Measurements from ENCODE around the gene SMPX.

SMPX gene

DNA sequence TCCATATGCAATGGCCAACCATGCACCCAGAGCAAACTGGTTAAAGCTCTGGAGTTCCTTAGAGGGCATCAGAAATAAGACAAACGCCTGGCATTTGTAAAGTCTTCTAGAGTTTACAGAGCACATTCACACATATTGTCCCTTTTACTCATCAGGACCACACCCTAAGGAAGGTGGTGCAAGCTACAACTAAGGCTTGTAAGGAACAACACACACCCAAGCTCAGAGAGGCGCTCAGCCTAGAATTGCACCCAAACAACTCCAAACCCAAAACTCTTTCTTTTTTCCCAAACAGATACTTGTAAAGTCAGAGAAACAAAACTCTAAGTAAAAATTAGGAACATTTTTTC lies 46.1 kb downstream of the SMPX start:
- DNase-seq (ENCODE audit: low read depth), result no peak

DNA sequence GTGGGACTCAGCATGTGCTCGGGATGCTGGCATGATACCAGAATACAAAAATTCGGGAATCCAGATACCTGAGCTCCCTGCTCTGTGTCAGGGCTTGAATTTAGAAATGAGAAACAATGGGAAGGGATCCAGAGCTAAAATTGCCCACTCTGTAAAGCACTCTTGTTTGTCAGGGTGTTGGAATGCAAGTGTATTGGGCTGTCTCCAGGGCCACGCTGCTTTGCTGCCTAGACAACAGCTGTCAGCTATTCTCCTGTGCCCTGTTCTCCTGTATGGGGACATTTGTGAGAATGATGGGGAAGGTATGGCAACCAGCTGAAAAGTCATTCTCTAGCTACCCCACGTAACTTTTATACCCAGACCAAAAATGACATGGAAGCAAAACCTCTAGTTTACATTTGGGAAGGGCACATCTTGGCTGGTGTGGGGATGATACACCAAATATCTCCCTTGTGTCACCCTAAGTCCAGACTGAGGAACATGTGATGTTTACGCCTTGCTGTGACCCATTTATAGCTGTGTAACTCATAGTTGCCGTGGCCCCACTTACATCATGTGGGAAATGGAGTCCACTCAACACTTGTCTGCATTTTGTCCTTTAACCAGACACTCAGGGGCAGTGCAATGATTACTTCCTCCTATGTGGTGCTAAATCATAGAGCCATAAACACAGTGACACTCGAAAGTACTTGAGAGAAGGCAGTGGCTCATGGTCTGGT lies 46.6 kb downstream of the SMPX start:
- no peak for DNase-seq (ENCODE audit: low read depth)

DNA sequence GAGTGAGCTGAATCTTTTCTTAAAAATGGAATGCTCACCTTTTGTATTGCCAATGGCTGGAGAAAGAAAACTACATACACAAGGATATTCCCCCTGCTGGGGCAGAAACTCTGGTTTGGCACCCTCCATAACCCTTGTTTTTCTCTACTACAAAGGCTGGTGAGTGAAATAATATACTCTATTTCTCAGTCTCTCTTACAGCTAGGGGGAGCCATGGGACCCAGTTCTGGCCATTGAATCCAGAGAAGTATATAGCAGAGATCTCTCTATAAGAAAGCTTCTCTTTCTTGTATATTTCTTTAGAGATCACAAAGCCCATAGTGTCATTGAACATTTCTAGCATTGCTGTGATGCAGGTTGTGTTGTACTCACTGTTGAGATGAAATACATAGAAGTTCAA lies 49.8 kb downstream of the SMPX start:
- no peak for DNase-seq (ENCODE audit: low read depth)

DNA sequence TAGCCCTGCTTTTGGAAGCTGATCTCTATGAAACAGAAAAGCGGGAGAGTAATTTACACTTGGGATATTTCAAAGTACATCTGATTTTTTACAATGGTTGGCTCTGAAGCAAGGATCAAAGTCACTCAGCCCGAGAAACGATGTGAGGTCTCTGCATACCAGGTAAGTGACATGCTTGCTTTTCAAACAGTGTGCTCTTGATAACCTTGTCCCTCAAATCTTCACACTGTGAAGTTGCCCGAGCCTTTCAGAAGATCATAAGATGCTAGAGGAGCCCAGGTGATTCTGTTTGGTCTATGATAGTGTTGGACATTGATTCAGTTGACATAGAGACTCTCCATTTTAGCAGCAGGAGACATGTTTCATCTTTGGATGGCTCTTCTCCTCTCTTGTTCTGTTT lies 52.7 kb downstream of the SMPX start:
- DNase-seq (ENCODE audit: low read depth), result no peak

DNA sequence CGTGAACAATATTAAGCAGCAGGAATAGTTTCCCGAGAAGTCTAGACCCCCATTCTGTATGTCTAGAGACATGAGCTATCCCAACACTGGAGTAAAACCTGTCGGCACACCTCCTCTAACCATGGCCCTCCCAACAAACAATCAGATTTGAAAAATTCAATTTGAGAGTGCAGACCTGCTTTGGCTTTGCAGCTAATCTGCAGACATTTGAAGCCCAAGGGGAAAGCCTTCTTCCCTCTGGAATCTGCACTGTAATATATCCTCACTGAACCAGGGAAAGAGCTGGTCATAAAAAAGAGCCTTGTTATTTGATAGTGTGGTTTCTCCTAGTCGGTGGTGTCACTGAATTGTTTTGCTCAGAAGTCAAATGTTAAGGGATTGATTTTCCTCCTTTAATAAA lies 55.2 kb downstream of the SMPX start:
- DNase-seq (ENCODE audit: low read depth), result no peak

DNA sequence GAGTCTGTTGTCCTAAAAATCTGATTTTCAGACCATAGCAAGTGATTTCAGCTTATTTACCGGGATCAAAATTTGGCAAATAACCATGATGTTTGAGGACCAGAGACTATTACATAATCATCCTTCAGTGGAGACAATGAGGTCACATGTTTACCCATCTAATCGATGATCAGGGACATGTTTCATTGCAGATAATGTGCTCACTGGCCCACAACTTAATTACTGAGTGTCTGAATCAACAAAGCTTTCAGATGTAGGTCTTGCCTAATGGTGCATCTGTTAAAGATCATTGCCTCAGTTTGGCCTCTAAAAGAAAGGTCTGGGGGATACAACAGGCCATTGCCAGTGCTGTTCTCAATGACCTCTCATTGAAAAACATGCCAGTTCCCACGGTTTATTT lies 56.9 kb downstream of the SMPX start:
- DNase-seq (ENCODE audit: low read depth), result no peak

DNA sequence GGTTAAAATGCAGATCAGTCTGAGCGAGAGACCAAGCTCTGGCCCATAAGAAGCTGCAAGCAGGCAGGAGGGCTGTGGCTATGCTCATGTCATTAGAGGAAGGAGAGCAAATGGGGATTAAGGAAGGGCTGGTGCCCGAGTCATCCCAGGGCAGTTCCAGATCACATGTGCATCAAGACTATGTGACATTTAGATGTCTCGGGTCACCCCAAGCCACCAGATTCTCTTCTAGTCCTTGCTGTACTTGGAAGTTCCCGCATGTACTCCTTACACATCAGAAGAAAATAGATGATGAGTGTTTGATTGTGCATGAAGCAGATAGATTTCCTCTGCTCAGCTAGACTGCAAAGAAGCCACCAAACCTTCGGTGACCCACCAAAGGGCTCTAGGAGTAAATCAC lies 57.6 kb downstream of the SMPX start:
- DNase-seq (ENCODE audit: low read depth), result no peak

DNA sequence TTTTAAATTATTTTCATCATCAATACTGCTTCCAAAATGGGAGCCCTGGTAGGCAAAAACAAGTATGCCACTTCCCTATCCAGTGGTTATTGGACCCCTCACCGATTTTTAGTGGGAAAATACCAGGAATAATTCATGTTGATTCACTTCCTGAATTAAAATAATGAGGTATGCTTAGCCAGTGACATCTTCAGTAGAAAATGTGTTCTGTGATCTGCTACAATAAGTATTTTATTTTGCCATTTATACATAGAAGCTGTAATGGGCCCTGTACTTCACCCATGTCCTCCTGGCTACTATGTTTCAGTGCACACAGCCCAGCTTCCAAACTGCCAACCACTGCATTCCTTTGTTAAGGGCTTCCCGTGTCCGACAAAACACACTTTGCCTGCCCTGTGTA lies 58.8 kb downstream of the SMPX start:
- DNase-seq (ENCODE audit: low read depth), result no peak

DNA sequence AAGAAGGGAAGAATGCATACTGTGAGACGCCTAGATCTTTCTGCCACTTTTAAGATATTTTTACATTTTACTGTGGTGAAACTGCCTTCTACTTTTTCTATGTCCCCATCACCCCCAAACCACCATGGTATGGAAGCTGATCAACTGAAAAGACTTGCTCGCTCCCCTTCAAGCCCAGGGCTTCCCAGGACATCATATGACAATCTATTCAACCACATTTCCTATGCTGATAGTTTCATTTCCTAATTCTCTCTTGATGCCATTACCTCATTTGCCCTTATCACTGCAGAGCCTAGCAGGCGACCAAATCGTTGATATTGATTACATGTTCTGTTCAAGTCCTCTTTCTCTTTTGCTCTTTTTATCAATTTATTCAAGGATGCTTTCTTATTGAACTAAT lies 59.6 kb downstream of the SMPX start:
- no peak for DNase-seq (ENCODE audit: low read depth)

DNA sequence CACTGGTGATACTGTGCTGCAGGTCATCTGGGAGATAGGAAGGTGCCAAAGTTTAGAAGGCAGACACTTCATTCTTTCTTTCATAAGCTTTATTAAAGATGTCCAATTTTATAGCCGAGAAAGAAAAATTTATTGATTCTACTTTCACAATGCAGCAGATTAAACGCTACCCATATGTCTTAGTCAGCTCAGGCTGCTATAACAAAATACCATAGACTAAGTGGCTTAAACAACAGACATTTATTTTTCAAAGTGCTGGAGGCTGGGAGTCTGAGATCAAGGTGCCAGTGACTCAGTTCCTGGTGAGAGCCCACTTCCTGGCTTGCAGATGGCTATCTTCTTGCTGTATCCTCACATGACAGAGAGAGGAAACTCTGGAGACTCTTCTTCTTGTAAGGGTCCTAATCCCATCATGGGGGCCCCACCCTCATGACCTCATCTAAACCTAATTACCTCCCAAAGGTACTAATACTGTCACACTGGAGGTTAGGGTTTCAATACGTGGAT lies 66.4 kb downstream of the SMPX start:
- no peak for DNase-seq (ENCODE audit: low read depth)

DNA sequence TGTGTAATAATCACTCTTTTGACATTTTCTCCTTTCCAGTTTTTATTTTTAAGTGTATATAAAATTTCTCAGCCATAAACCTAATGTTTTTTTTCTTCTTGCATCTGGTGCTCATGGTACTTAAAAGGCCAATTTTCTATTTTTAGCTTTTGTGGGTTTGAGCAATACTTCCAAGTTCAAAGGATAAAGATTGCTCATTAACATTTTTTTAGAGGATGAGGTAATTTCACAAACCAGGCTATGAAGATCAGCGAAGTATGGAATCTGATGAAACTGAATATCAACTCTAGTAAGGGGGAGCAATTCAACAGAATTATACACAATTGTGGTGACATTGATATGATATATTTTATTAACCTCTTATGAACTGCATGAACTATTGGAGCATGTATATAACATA lies 74.0 kb downstream of the SMPX start:
- no peak for DNase-seq (ENCODE audit: low read depth)

DNA sequence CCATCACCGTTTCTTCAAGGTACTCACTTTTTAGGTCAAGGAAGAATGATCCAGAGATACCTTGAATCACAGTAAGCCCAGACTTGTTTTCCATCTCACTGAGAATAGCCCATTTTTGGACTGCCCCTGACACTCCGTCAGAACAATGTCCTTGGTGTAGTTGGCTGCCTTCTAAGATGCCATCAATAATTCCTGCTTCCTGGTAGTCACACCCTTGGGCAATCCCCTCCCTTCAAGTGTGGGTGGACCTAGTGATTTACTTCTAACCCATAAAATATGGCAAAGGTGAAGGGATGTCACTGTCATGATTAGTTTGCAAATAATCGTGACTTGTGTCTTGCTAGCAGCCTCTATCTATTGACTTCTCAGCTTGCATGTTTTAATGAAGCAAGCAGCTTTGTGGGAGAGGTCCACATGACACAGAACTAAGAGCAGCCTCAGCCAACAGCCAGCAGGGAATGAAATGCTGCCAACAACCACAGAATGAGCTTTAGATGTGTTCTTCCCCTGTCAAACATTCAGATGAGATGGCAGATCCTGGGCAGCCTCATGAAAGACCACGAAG lies 79.8 kb downstream of the SMPX start:
- DNase-seq (ENCODE audit: low read depth), result no peak

DNA sequence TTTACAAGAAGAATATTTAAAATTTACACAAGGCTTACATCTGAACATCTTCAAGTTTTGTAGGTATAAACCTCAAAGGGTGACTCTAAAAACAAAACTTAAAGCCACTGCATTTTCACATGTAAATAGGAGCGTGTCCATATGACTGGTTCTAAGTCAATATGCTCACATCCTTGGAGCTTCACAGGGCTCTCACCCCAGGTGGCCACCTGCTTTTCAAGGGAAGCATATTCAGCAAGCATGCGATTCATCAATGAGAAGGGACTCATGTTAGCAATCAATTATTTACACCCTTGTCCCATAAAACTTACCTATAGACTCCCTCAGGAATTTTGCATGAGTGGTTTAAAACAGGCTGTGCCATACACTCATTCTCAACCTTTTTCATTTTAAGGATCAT lies 82.0 kb downstream of the SMPX start:
- no peak for DNase-seq (ENCODE audit: low read depth)

DNA sequence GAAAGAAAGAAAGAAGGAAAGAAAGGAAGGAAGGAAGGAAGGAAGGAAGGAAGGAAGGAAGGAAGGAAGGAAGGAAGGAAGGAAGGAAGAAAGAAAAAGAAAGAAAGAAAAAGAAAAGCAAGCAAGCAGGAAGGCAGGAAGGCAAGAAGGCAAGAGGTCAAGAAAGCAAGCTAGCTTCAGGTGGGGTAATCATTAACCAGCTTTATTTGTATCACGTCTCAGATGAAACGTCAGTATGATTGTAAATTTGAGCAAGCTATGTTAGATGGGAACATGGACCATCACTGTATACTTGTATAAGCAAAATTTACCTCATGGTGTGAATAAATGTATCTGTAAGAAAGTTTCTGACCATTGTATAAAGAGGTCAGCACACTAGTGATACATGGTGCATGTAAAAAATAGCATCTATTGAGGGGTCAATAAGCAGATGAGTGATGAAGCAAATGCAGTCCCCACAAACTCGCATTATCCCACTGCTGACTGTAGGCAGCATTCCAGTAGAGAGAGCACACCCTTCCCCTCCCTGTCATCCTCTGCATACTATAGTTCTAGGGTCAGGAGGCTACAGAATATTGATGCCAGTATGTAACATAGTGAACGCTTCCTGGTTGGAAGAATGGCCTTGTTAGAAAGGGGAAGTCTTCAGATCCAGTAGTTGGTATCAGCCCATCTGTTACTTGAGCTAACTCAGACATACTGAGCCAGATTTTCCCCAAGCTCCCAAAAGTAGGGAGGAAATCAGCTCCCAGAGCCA lies 83.3 kb downstream of the SMPX start:
- no peak for DNase-seq (ENCODE audit: low read depth)

DNA sequence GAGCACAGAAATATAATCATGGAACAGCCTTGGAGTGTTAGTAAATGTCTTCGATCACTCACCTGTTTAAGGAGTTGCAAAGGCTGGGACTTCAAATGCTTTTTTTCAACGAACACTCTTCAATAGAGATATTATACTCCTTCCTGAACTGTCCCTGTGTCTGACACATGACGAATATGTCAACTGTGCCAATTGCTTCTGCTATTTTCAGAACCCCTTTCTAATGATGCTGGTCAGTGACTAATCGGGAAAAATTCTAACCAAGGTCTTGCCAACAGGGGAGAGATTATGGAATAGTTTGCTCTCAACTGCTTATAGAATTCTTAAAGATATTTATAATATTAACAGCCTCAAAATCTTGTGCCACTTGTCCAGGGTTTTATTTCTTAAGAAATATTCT lies 91.2 kb downstream of the SMPX start:
- no peak for DNase-seq (ENCODE audit: low read depth)

DNA sequence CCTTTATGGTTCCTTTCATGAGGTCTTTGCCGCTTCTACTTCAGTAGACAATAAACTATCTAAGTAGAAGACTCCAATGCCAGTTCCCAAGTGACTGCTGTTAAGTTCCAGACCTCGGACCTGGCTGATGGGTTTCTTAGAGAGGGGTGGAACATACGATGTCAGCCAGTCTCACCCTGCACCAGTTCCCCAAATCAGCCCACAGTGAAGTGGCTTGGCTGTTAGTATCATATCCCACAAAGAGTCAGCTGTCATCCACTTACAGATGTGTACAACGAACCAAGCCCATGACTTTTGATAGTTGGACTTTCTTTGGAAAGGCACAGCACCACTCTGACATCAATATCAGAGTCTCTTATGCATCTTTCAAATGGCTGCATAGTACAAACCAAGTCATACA lies 91.7 kb downstream of the SMPX start:
- DNase-seq (ENCODE audit: low read depth), result no peak

DNA sequence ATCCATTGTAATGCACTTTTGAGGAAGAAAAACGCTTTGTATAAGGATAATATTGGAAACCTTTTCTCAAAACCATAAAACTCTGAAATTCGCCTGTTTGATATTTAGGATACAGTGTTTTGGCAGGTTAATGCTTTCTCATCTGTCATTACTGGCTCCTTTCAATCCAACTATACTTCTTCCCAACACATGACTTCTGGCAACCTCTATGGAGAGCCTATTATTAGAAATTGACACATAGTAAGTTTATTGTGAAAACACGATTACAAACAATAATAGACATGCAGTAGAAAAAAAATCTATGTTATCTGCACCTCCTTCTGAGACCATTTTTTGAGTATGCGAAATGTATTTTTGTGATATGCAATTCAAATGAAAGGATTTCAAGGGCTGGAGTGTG lies 95.2 kb downstream of the SMPX start:
- no peak for DNase-seq (ENCODE audit: low read depth)

DNA sequence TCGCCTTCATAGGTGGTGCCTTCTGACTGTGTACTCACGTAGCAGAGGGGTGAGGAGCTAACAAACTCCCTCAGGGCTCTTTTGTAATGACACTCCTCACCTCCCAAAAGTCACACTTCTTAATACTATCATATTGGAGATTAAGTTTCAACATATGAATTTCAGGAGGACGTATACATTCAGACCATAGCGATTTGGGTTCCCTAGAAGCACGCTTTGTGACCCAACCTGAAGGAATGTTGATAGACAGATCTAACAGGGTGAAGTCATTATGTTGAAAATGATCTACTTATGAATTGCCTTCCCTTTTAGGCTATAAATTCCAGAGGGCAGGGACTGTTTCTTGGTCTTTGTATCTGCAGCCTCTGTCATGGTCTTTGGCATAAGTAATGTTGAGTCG lies 96.6 kb downstream of the SMPX start:
- DNase-seq (ENCODE audit: low read depth), result no peak

DNA sequence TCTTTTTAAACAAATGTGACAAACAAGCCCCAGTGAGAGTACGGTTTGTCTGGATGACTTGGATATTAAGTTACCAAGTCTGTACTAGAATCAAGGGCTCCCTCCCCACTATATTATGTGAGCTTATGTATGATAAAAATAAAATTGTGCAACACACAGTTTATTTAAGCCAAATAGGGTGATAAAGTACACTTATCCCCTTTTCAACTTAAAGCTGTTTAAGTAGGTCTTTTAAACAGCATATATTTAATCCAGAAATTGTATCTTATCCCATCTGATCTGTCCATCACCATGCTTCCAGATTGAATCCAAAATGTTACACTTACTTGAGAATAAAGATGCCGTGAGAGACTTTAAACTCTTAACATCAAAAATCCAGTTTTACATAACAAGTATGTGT lies 97.8 kb downstream of the SMPX start:
- DNase-seq (ENCODE audit: low read depth), result no peak

DNA sequence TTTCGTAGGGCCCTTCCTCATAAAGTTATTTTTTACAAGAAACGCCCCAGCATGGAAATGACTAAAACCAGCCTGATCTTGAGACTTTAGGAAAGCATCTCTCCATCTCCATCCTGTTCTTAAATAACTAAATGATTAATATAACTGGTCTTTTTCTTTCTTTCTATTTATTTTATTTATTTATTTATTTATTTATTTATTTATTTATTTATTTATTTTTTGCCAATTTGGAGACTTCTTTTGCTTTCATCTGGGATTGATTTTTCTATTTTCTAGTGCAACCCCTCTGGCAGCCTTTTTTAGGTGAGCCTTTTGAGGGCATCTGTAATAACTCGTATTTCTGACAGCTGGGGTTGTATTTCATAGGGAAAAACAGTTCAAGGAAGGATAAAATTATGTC lies 98.6 kb downstream of the SMPX start:
- DNase-seq (ENCODE audit: low read depth), result no peak

DNA sequence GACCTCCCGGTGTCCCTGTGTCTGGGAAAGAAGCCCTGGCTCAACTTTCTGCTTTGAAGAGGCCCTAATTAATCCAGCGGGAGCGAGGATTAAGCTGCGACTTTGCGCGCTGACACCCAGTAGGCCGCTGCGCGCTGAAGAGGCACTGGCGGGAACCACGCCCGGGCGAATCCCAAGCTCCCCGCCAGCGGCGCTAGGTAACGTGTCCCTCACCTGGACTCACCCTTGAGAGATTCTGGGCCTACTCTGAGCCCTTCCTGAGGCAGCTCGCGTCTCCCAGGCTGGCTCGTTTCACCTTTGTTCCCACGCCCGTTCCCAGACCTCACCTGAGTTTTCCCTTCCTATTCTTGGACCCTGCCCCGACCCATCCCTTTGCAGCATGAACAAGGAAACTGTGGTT lies 99.2 kb downstream of the SMPX start:
- DNase-seq (ENCODE audit: low read depth), result no peak

DNA sequence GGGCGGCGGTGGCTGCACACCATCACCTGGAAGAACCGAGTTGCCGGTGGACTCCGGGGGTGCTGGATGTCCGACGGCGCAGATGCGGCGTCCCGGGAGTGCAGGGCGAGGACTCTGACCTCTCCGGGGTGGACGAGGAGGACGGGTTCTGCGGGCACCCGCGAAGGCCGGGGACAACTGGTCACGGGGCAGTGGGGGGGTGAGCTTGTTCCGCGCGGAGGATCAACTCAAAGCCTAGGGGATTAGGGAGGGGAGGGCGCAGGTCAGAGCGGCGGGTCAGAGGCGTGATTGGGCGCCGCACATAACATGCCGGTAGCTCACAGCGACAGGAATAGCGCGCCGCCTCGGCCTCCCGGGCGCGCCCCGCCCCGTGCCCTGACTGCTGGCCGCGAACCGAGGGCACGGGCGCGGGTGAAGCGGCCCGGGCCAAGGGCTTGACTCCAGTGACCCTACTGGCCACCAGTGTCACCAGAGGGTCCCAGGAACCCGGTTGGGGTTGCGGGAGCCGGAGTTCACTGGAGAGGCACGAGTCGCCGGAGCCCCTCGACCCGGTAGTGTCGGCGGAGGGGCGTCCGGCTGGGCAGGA lies 99.7 kb downstream of the SMPX start, which contains the start of gene KLHL34:
TSS of gene KLHL34 (minus strand) at position 179 of the 586 bp plus-strand sequence. CDS start 542 bp downstream, outside the sequence.
- DNase-seq (ENCODE audit: low read depth), result no peak
